WTC11 (cell line): ENCODE results near the gene RHOBTB3.

Experiments used
- GABPB1 ChIP-seq: sonication (generic); formaldehyde crosslinking; IDR thresholded peaks from 2 replicates; pipeline ENCODE4 v1.8.1; 2023; ENCODE audit warnings: mild to moderate bottlenecking, missing genetic modification reagents
- JUN ChIP-seq: sonication (generic); formaldehyde crosslinking; IDR thresholded peaks from 2 replicates; pipeline ENCODE4 v1.8.0; 2023; ENCODE audit warnings: mild to moderate bottlenecking, missing genetic modification reagents
- NFE2L1 ChIP-seq: sonication (generic); formaldehyde crosslinking; IDR thresholded peaks from 2 replicates; pipeline ENCODE4 v1.8.1; 2023; ENCODE audit warnings: missing genetic modification reagents
- SP1 ChIP-seq: sonication (generic); formaldehyde crosslinking; conservative IDR thresholded peaks from 2 replicates; pipeline ENCODE4 v1.8.1; 2022; ENCODE audit warnings: missing genetic modification reagents
- TEAD1 ChIP-seq: sonication (generic); formaldehyde crosslinking; IDR thresholded peaks from 2 replicates; pipeline ENCODE4 v1.8.0; 2022; ENCODE audit warnings: mild to moderate bottlenecking, missing genetic modification reagents
- TF ChIP-seq, protein P1 (sequence below): fragments of 200-600 bp; IDR thresholded peaks from 2 replicates; pipeline ENCODE4 v1.8.0; 2022; ENCODE audit warnings: antibody characterized with exemption
- TF ChIP-seq, protein P2 (sequence below): sonication (generic); formaldehyde crosslinking; IDR thresholded peaks from 2 replicates; pipeline ENCODE4 v1.8.1; 2022; ENCODE audit warnings: low read depth, missing genetic modification reagents, borderline replicate concordance
- TF ChIP-seq, protein P3 (sequence below): sonication (generic); formaldehyde crosslinking; IDR thresholded peaks from 2 replicates; pipeline ENCODE4 v1.8.1; 2023; ENCODE audit warnings: mild to moderate bottlenecking, missing genetic modification reagents, moderate library complexity
- TF ChIP-seq, protein P4 (sequence below): fragments of 250-450 bp; sonication (Bioruptor Pico); IDR thresholded peaks from 2 replicates; pipeline ENCODE4 v1.9.0; 2021; ENCODE audit warnings: mild to moderate bottlenecking, borderline replicate concordance
- TF ChIP-seq, protein P5 (sequence below): sonication (generic); formaldehyde crosslinking; conservative IDR thresholded peaks from 2 replicates; pipeline ENCODE4 v1.8.1; 2022; ENCODE audit warnings: mild to moderate bottlenecking, missing genetic modification reagents
- TF ChIP-seq, protein P6 (sequence below): sonication (generic); formaldehyde crosslinking; IDR thresholded peaks from 2 replicates; pipeline ENCODE4 v1.8.0; 2022; ENCODE audit warnings: mild to moderate bottlenecking, missing genetic modification reagents

DNA sequence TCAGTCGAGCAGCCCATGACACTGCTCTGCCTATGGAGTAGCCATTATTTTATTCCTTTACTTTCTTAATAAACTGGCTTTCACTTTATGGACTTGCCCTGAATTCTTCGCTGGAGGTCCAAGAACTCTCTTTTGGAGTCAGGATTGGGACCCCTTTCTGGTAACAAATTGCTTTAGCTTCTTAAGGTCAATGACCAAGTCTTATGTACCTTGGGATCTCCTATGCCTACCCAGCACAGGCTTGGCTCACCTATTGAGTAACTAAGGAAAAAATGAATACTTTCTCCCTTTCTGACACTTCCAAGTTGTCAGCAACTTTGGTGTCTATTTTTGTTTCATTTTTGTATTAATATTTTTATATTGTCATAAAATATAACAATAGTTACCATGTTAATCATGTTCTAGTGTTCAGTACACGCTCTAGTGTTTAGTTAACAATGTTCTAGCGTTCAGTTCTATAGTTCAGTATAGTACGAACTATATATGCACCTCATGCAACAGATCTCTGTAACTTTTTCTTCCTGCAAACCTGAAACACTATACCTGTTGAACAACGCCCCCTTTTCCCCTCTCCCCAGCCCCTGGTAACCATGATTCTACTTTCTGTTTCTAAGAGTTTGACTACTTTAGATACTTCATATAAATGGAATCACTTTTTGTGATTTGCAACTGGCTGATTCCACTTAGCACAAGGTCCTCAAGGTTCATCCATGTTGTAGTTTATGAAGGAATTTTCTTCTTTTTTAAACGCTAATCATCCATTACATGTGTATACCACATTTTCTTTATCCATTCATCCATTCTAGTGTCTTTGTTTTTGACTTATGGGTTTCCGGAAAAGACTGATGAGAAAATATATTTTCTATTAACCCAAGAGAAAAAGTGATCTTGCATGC, 1.8 kb upstream of the RHOBTB3 start:
- TF ChIP-seq, protein P1, sequence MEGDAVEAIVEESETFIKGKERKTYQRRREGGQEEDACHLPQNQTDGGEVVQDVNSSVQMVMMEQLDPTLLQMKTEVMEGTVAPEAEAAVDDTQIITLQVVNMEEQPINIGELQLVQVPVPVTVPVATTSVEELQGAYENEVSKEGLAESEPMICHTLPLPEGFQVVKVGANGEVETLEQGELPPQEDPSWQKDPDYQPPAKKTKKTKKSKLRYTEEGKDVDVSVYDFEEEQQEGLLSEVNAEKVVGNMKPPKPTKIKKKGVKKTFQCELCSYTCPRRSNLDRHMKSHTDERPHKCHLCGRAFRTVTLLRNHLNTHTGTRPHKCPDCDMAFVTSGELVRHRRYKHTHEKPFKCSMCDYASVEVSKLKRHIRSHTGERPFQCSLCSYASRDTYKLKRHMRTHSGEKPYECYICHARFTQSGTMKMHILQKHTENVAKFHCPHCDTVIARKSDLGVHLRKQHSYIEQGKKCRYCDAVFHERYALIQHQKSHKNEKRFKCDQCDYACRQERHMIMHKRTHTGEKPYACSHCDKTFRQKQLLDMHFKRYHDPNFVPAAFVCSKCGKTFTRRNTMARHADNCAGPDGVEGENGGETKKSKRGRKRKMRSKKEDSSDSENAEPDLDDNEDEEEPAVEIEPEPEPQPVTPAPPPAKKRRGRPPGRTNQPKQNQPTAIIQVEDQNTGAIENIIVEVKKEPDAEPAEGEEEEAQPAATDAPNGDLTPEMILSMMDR, result no peak
- TF ChIP-seq, protein P2, sequence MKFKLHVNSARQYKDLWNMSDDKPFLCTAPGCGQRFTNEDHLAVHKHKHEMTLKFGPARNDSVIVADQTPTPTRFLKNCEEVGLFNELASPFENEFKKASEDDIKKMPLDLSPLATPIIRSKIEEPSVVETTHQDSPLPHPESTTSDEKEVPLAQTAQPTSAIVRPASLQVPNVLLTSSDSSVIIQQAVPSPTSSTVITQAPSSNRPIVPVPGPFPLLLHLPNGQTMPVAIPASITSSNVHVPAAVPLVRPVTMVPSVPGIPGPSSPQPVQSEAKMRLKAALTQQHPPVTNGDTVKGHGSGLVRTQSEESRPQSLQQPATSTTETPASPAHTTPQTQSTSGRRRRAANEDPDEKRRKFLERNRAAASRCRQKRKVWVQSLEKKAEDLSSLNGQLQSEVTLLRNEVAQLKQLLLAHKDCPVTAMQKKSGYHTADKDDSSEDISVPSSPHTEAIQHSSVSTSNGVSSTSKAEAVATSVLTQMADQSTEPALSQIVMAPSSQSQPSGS (CRISPR knock-in tag), result no peak
- TF ChIP-seq, protein P3, sequence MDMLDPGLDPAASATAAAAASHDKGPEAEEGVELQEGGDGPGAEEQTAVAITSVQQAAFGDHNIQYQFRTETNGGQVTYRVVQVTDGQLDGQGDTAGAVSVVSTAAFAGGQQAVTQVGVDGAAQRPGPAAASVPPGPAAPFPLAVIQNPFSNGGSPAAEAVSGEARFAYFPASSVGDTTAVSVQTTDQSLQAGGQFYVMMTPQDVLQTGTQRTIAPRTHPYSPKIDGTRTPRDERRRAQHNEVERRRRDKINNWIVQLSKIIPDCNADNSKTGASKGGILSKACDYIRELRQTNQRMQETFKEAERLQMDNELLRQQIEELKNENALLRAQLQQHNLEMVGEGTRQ (CRISPR knock-in tag), result no peak
- TF ChIP-seq, protein P4, sequence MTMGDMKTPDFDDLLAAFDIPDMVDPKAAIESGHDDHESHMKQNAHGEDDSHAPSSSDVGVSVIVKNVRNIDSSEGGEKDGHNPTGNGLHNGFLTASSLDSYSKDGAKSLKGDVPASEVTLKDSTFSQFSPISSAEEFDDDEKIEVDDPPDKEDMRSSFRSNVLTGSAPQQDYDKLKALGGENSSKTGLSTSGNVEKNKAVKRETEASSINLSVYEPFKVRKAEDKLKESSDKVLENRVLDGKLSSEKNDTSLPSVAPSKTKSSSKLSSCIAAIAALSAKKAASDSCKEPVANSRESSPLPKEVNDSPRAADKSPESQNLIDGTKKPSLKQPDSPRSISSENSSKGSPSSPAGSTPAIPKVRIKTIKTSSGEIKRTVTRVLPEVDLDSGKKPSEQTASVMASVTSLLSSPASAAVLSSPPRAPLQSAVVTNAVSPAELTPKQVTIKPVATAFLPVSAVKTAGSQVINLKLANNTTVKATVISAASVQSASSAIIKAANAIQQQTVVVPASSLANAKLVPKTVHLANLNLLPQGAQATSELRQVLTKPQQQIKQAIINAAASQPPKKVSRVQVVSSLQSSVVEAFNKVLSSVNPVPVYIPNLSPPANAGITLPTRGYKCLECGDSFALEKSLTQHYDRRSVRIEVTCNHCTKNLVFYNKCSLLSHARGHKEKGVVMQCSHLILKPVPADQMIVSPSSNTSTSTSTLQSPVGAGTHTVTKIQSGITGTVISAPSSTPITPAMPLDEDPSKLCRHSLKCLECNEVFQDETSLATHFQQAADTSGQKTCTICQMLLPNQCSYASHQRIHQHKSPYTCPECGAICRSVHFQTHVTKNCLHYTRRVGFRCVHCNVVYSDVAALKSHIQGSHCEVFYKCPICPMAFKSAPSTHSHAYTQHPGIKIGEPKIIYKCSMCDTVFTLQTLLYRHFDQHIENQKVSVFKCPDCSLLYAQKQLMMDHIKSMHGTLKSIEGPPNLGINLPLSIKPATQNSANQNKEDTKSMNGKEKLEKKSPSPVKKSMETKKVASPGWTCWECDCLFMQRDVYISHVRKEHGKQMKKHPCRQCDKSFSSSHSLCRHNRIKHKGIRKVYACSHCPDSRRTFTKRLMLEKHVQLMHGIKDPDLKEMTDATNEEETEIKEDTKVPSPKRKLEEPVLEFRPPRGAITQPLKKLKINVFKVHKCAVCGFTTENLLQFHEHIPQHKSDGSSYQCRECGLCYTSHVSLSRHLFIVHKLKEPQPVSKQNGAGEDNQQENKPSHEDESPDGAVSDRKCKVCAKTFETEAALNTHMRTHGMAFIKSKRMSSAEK (CRISPR knock-in tag), result no peak
- TF ChIP-seq TEAD1 (no peak), GABPB1 (CRISPR knock-in tag) (no peak), NFE2L1 (CRISPR knock-in tag) (no peak), SP1 (CRISPR knock-in tag) (no peak), JUN (no peak)
- TF ChIP-seq, protein P5, sequence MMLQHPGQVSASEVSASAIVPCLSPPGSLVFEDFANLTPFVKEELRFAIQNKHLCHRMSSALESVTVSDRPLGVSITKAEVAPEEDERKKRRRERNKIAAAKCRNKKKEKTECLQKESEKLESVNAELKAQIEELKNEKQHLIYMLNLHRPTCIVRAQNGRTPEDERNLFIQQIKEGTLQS (CRISPR knock-in tag), result no peak
- TF ChIP-seq, protein P6, sequence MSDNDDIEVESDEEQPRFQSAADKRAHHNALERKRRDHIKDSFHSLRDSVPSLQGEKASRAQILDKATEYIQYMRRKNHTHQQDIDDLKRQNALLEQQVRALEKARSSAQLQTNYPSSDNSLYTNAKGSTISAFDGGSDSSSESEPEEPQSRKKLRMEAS (CRISPR knock-in tag), result no peak
